Activated CD4-positive, alpha-beta T cell treated with anti-CD3 and anti-CD28 coated beads, Interleukin-2, amount 50 U/mL, for 24 hours (primary cell): ENCODE results near the gene CTAGE9.
"Not testable (repeated sequence)": the region's sequence is repeated elsewhere in the genome, so short reads cannot be mapped to it uniquely, and the experiment has no call there.

ENCODE experiments used
- DNase-seq, 2 donors: peaks; one replicate each; pipeline ENCODE4 v3.0.0-alpha.2; 2020; ENCODE audit warnings: low read depth in 1 of 2, low spot score in 1 of 2

CTAGE9 gene

GRCh38 chr6:131710917-131711316 lies at the start of gene CTAGE9:
CTAGE9 (minus strand) TSS chr6:131711017; CDS start chr6:131711017, 0 bp downstream.
- not testable (repeated sequence) for DNase-seq

GRCh38 chr6:131758920-131759319 lies 48.1 kb upstream of the CTAGE9 start:
- DNase-seq = no peak

DNA sequence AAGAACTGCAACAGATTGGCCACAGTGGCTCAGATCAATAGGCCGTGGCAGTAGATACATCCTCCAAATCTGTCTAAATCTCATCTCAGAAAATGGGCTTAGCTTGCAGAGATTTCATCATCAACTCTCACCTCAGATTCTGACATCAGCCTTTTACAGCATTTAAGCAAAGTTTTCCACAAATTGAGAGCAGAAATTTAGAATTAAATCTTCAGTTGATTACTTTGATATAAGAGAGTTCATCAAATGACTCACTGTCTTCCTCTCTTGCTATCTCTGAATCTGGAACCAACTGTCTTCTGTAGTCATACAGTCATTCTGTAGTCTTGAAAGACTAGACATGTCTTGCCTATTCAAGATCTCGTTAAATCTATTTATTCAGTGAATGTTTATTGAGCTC lies 45.2 kb upstream of the CTAGE9 start:
- no peak for DNase-seq

DNA sequence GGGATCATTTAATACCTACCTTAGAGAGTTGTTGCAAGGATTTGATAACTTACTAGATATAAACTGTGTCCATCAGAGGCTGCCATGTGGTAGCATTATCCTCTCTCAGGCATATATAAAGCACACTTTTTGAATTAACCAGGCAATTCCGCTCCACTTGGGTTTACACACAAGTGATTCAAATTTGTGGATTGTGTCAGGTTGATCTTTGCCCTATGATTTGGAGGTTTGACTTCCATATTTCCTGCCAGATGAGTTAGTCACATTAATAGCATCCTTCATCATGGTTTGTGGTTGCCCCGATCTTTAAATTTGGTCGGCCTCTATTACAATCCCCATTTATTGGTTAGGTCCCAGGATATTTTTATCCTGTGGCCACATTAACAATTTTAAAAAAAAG lies 44.8 kb upstream of the CTAGE9 start:
- no peak for DNase-seq

- DNase-seq = no peak
These were observed 44.1 kb upstream of the CTAGE9 start for GRCh38 chr6:131754715-131755567.

GRCh38 chr6:131754088-131754487 lies 43.3 kb upstream of the CTAGE9 start:
- no peak for DNase-seq

GRCh38 chr6:131751012-131751715 lies 40.3 kb upstream of the CTAGE9 start:
- DNase-seq = not testable (repeated sequence)

- no peak for DNase-seq
These were observed 38.2 kb upstream of the CTAGE9 start for GRCh38 chr6:131749023-131749422.

DNA sequence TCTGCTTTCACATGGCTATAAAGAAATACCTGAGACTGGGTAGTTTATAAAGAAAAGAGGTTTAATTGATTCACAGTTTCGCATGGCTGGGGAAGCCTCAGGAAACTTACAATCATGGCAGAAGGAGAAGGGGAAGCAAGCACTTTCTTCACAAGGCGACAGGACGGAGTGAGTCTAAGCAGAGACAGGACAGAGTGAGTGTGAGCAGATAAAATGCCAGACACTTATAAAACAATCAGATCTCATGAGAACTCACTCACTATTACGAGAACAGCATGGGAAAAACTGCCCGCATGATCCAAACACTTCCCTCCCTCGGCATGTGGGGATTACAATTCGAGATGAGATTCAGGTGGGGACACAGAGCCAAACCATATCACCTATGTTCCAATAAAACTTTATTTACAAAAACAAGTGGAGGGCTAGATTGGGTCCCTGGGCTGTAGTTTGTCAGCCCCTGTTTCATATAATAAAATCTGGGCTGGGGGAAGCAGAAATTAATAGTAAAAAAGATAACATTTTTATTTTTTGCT lies 37.1 kb upstream of the CTAGE9 start:
- no peak for DNase-seq

GRCh38 chr6:131745476-131745875 lies 34.7 kb upstream of the CTAGE9 start:
- DNase-seq = no peak

DNA sequence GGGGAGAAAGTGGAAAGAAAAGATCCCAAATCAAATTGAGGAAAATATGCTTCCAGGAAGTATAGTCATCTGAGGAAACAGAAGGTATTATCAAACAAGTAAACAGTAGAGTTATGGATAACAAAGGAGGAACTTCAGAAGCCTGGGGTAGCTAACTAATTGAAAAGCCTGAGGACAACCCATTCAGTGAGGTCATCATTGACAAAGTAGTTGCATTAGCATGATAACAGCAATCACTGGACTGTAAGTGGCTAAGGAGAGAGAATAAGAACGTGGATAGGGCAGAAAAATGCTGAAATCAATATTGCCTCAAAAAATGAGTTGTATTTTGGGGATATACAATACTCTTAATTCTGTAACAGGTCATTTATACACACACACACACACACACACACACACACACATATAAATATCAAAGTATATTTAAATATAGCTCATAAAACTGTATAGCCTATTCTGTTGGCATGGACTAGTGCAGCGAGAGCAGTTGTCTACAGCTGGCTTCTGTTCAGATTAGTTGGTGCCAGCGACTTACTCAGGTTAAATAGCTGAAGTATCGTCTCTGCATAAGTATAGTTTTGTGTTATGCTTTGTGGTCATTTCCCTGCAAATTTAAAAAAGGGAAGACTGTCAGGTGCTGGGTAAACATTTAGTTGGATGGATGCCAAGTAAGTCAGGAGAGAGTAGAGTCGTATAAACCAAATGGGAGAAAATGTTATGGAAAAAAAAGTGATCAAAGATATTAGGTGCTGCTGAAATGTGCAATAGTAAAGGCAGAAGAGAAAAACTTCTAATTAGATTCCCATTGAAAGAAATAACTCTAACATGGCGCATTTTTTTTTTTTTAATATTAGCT lies 33.8 kb upstream of the CTAGE9 start:
- DNase-seq = no peak

DNA sequence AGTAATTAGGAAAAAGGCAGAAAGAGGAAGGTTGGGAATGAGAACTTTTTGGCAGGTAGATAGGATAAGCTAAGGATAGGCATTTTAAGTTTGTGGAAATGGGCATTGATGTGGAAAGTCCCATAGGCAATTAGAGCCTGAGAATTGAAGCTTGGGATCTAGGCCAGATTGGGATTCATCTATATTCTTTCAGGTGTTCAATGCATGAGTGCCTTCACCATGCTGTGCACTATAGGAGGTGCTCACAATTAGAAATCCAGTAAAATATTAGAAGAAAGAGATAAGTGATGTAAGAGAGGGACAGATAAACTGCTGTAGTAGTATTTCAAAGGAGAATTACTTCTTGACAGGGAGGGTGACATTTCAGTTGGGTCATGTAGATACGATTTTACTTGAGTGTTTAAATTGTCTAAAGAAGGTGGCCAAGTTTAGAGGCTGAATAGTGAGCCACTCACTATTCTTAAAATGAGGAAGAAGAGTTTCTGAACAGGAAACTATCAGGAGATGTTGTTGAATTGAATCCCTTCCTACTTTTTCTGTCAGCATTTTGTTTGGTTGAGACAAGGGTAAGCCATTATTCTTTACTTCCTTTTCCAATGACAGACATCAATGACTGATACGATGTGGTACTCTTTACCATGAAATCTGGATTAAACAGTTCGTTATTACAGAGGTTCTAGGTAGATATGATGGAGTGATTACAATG lies 31.0 kb upstream of the CTAGE9 start:
- no peak for DNase-seq

DNA sequence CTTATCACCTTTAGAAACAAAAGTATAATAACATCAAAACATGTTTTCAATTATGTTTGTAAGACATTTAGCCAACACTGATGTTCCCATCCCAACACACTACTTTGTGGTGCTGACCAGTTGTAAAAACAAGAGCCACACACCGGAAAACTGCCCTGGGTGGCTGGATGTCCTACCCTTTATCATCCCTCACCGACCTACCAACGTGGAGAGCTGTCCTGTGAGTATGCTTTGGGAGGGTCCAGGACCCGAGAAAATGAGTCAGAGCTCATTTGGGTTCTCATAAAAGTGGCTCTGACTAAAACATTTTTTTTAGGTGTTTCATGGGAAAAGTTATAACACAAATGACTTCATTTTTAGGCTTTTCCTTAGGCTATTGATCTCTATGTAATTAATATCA lies 29.3 kb upstream of the CTAGE9 start:
- no peak for DNase-seq

DNA sequence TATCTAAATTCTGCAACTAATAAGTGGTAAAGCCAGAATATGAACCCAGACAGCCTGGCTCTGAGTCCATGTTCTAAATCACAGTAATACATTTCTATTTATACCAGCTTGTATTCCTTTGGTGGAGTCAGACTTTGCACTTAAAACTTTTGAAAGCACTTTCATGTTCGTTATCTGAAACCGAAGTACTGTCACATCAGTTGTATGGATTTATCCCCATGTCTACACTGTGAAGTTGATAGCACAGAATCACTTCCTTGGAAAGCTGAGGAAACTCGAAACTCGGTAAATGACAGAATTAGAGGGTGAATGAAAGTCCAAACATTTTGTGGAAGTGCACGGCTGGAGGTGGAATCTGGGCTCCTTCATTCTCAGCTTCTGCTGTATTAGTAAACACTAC lies 28.3 kb upstream of the CTAGE9 start:
- no peak for DNase-seq

DNA sequence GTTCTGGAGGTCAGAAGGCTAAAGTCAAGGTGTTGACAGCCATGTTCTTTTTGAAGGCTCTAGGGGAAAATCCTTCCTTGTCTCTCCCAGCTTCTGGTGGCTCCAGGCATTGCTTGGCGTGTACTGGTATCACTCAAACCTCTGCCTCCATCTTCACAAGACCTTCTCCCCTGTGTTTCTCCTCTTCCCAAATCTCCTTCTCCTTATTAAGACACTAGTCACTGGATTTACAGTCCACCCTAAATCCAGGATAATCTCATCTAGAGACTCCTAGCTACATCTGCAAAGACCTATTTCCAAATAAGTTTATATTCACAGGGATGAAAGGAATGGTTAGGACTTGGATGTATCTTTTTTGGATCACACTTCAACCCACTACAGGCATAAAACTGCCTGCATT lies 26.0 kb upstream of the CTAGE9 start:
- DNase-seq = no peak

- no peak for DNase-seq
These were observed 25.3 kb upstream of the CTAGE9 start for GRCh38 chr6:131736003-131736596.

DNA sequence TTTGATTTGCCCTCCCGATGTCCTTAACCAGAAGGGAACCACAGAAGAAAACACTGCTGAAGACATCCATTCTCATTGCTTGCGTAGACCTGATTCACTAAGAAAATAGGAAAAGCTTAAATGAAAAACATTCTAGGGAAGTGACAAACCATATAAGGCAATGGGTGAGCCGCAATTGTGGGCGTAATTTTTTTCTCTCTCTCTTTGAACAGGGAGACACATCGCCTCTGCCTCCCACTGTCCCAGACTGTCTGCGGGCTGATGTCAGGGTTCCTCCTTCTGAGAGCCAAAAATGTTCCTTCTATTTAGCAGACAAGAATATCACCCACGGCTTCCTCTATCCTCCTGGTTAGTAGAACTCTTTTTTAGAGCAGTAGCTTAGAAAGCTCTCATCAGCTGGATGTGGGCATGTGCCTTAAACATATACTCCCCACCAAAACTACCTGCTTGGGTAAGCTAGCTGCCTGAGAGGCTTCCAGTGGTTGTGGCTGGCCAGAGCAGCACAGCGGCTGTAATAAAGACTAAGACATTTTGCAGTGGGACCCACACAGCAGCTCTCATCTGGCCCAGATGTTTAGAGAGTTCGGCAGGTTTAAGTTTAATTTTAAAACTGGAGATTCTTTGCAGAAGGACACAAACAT lies 22.7 kb upstream of the CTAGE9 start:
- no peak for DNase-seq

DNA sequence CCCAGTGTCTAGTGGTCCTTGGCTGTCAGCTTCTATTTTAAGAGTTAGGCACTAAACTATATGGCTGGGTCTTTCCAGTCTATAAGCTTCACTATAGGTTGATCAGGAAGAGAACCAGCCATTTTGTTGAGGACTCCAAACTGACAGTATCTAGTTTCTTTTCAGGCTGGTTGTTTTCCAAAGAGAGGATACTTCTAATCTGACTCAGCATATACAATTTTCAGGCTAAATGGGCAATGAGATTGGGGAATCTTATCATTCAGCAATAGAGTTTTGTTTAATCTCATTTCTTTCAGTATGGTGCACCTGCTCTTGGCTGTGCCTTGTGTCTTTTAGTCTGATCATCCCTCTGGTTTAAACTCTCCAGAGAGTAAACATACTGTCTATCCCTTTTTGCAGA lies 20.4 kb upstream of the CTAGE9 start:
- no peak for DNase-seq

DNA sequence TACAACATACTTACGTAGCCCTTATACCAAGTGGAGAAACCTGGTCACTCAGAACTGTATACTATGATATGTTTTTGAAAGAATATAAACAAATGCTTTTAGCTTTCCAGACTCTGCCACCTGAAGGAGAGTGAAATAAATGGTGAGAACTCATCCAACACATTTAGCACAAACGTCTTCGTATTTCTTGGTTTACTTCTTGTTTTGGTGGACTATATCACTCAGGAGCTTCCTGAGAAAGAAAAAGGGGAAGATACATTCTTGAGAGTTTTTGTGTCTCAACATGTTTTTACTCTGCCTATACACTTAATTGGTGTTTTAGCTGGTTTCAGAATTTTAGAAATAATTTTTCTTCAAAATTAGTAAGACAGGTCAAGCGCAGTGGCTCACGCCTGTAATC lies 19.4 kb upstream of the CTAGE9 start:
- no peak for DNase-seq

DNA sequence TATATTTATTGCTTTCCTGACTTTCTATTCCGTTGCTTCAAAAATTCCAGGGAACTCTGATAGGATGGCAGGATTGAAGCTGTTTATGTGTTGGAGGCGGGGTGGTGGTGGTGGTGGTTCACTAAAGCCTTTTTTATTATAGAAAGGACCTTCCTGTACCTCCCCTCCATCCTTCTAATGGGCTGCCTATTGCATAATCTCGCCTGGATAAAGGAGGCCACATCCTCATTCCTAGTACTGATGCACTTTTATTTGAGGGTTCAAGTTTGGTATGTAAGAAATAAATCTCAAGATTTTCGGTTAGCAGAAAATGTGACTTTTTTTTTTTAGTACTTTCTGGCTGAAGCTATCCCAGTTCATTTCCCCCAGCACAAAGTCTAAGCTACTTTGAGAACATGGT lies 18.7 kb upstream of the CTAGE9 start:
- no peak for DNase-seq
